Breast epithelium (tissue), 3 donors: ENCODE measurements around the gene ATXN1.

Experiments used
- CTCF ChIP-seq, 3 donors: fragments of 450-650 bp; IDR thresholded peaks; one replicate each; pipeline ENCODE4 v1.5.1; 2016 to 2017; ENCODE audit warnings: antibody characterized with exemption in 3 of 3, mild to moderate bottlenecking in 3 of 3, moderate library complexity in 3 of 3
- POLR2A ChIP-seq: fragments of 450-650 bp; IDR thresholded peaks from one replicate; pipeline ENCODE4 v1.6.1; 2016; ENCODE audit warnings: antibody characterized with exemption, mild to moderate bottlenecking, moderate library complexity
- POLR2AphosphoS5 ChIP-seq, 3 donors: sonication (generic); formaldehyde crosslinking; IDR thresholded peaks; one replicate each; pipeline ENCODE4 v1.6.1; 2017; ENCODE audit warnings: antibody characterized with exemption in 3 of 3

GRCh38 chr6:16420715-16421461 is 340.4 kb downstream of the ATXN1 start:
- TF ChIP-seq POLR2AphosphoS5 (IDR thresholded peaks at IDR 0.05): no peak
- TF ChIP-seq CTCF (IDR thresholded peaks at IDR 0.05): no peak
- no peak for TF ChIP-seq POLR2A
